Activated naive CD8-positive, alpha-beta T cell treated with anti-CD3 and anti-CD28 coated beads, Interleukin-2, amount 50 U/mL, for 24 hours (primary cell): ENCODE measurements around the gene AKAP11.
A peak's percentile ranks its signal among the peaks of the same experiment; 100 is the strongest.

Experiments used
- ATAC-seq: fragments of 150-1000 bp; cut with Tn5 transposase; one replicate; pipeline ENCODE4 v1.10.0; 2021
- DNase-seq: peaks from one replicate; pipeline ENCODE4 v3.0.0; 2021
- H3K27ac Mint-ChIP-seq: one replicate; pipeline ENCODE4 v1.8.0; 2021; ENCODE audit warnings: mild to moderate bottlenecking, mixed read lengths
- H3K27me3 Mint-ChIP-seq: one replicate; pipeline ENCODE4 v1.8.0; 2021; ENCODE audit warnings: mixed read lengths
- H3K36me3 Mint-ChIP-seq: one replicate; pipeline ENCODE4 v1.8.0; 2021; ENCODE audit warnings: low read depth, mixed read lengths
- H3K4me1 Mint-ChIP-seq: one replicate; pipeline ENCODE4 v1.8.0; 2021; ENCODE audit warnings: mixed read lengths
- H3K4me3 Mint-ChIP-seq: one replicate; pipeline ENCODE4 v1.8.0; 2021; ENCODE audit warnings: mild to moderate bottlenecking, moderate library complexity, mixed read lengths
- H3K9me3 Mint-ChIP-seq: one replicate; pipeline ENCODE4 v1.8.0; 2021; ENCODE audit warnings: mixed read lengths

AKAP11 gene

DNA sequence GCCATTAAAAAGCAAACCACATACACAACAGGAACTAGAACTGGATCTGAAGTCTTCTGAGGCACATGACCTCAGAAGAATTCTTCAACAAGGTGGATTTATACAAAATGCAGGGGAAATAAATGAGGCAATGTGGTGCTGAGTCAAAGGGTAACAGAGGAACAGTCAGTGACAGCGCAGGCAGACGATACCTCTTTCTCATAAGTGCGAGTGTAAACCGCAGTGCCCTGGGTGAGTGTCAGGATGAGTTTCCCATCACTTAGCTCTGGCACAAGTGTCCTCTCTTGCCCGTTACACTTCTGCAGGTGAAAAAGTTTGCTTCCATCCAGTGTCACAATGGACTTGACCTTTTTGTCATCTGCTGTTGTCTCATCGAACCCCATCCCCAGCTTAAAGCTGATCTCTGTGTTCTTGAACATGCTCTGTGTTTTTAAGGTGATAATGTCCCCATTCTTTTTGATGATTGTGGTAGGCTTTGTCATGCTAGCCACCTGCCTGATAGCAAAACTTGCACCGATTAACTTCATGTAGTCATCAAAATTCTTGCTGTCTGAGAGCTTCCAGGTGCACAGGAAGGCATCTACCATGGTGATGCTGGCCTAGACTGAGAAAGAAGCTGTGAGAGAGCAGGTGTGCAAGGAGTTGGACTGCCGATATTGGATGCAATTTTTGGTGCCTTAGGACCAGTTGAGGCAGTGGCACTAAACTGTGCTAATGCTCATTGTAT is 97.3 kb downstream of the AKAP11 start:
- no peak overlapping the region for H3K4me3 Mint-ChIP-seq
- H3K27ac Mint-ChIP-seq = peak overlapping the region; percentile 73
- DNase-seq (no peak), ATAC-seq (peak; percentile 78)
- H3K9me3 Mint-ChIP-seq = peaks cover 3% of the 10 kb centered on the region
- peaks cover 61% of the 10 kb centered on the region for H3K4me1 Mint-ChIP-seq
- no peaks in the 10 kb centered on the region for H3K27me3 Mint-ChIP-seq
- H3K36me3 Mint-ChIP-seq = no peaks in the 10 kb centered on the region

DNA sequence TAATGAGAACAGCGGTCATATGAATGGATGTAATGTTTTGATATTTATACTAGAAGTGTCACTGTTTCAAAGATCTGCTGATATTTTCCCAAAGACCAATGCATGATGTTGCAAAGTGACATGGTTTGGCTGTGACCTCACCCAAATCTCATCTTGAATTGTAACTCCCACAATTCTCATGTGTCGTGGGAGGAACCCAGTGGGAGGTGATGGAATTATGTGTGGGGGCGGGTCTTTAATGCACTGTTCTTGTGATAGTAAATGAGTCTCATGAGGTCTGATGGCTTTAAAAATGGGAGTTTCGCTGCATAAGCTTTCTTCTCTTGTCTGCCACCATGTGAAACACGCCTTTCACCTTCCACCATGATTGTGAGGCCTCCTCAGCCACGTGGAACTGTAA is 98.3 kb downstream of the AKAP11 start:
- H3K4me1 Mint-ChIP-seq = peaks cover 67% of the 10 kb centered on the region
- no peak for ATAC-seq
- no peak overlapping the region for H3K27ac Mint-ChIP-seq
- peaks cover 3% of the 10 kb centered on the region for H3K9me3 Mint-ChIP-seq
- H3K36me3 Mint-ChIP-seq = no peaks in the 10 kb centered on the region
- H3K4me3 Mint-ChIP-seq = no peak overlapping the region
- no peak for DNase-seq
- H3K27me3 Mint-ChIP-seq = no peaks in the 10 kb centered on the region
